ENCODE results near the gene CHRDL2. TPM values are rescaled to one million over a fixed set of nuclear protein-coding genes. Genes with fewer than 3 reads are reported as not detected.
A peak's percentile ranks its signal among the peaks of the same experiment; 100 is the strongest.

Gene CHRDL2
- total and polyA plus RNA-seq, 2 of the 4 experiments (the other 2 are of a cell fraction) = 0.80 TPM; not detected in 1

- Histone ChIP-seq H2AK5ac (ENCODE audit: low read depth, low read length) (no peak overlapping the region), H3K56ac (ENCODE audit: extremely low read depth, insufficient read depth, low read length) (no peak overlapping the region), H3K9me3 (ENCODE audit: control insufficient read depth, insufficient read depth, low read length) (no peaks in the 10 kb centered on the region), H2BK5ac (ENCODE audit: low read depth, low read length, poor library complexity, severe bottlenecking) (no peak overlapping the region), H3K23ac (ENCODE audit: low read depth, low read length) (no peak overlapping the region), H4K5ac (ENCODE audit: low read depth, low read length) (no peak overlapping the region), H3K18ac (ENCODE audit: low read depth, low read length) (no peak overlapping the region), H4K8ac (ENCODE audit: low read depth in 2 of 2, low read length in 2 of 2) (0 out of 4 replicates have a peak overlapping the region, but pooled peaks of 1 of the 2 experiments have one; percentile 19), H4K20me1 (ENCODE audit: insufficient read depth, low read length) (peaks cover 75% of the 10 kb centered on the region), H3K27ac (ENCODE audit: insufficient read depth, low read length) (no peak overlapping the region), H3K9me1 (ENCODE audit: insufficient read depth, low read length) (peaks cover 15% of the 10 kb centered on the region), H4K91ac (ENCODE audit: insufficient read depth, low read depth, low read length) (no peak overlapping the region), H3K79me1 (ENCODE audit: low read depth in 1 of 2, low read length in 2 of 2) (peaks cover 55 to 77% of the 10 kb centered on the region in 2 experiments), H3K4me2 (ENCODE audit: low read depth, low read length) (no peak overlapping the region), H3K4me3 (ENCODE audit: insufficient read depth, low read depth, low read length) (no peak overlapping the region), H3K27me3 (ENCODE audit: control insufficient read depth, insufficient read depth, low read length) (no peaks in the 10 kb centered on the region), H2BK20ac (ENCODE audit: low read depth, low read length) (no peak overlapping the region), H2AFZ (replicated peaks; ENCODE audit: low read length, poor library complexity) (no peak overlapping the region), H3K9ac (ENCODE audit: low read depth, low read length) (no peak overlapping the region), H3K4ac (ENCODE audit: low read depth, low read length) (no peak overlapping the region), H3K14ac (replicated peaks; ENCODE audit: low read depth, low read length) (no peak overlapping the region), H2BK15ac (ENCODE audit: low read depth, low read length) (no peak overlapping the region), H3K36me3 (ENCODE audit: control insufficient read depth, insufficient read depth, low read length) (no peaks in the 10 kb centered on the region), H2AK9ac (replicated peaks; ENCODE audit: low read depth, low read length, poor library complexity) (no peak overlapping the region), H3K4me1 (ENCODE audit: control insufficient read depth, insufficient read depth, low read length) (peaks cover 25% of the 10 kb centered on the region), H2BK120ac (ENCODE audit: low read depth, low read length) (no peak overlapping the region)
- no CpG with 5 or more reads among the region's 4 CpGs for WGBS, 2 experiments (ENCODE audit: extremely low coverage in 2 of 2, insufficient read length in 1 of 2)
- no TSS peak for BruUV-seq (replicated peaks)
- ChIA-PET POLR2A (ENCODE audit: unreplicated experiment) (no interaction called here), CTCF (no interaction called here)
- in situ Hi-C loops (cut with MboI; ENCODE audit: low sequenced_read_pairs) (no loop called here), dilution Hi-C loops (cut with HindIII; ENCODE audit: low sequenced_read_pairs, unreplicated experiment) (no loop called here), intact Hi-C loops (cut with micrococcal nuclease) (no loop called here)
- no peak for TF ChIP-seq CEBPB (IDR thresholded peaks at IDR 0.05; ENCODE audit: low read depth, low read length)
- no peak for TF ChIP-seq SMC3 (IDR thresholded peaks at IDR 0.05; ENCODE audit: low read depth, low read length)
- no peak for TF ChIP-seq RAD21 (IDR thresholded peaks at IDR 0.05; ENCODE audit: low read length)
- no peak for TF ChIP-seq MAZ (IDR thresholded peaks at IDR 0.05; ENCODE audit: borderline replicate concordance, low read depth, low read length)
- TF ChIP-seq FOS (IDR thresholded peaks at IDR 0.05; ENCODE audit: low read depth, low read length) = no peak
- no peak for TF ChIP-seq BHLHE40 (IDR thresholded peaks at IDR 0.05; ENCODE audit: low read depth, low read length)
- no peak for TF ChIP-seq MAFK (IDR thresholded peaks at IDR 0.05; ENCODE audit: low read depth, low read length)
- no peak for TF ChIP-seq NFE2L2 (IDR thresholded peaks at IDR 0.05; ENCODE audit: low read depth, low read length)
- TF ChIP-seq RCOR1 (IDR thresholded peaks at IDR 0.05; ENCODE audit: insufficient replicate concordance, low read length) = no peak
- TF ChIP-seq ELK1 (IDR thresholded peaks at IDR 0.05; ENCODE audit: borderline replicate concordance, low read depth, low read length) = no peak
- TF ChIP-seq, protein P1, sequence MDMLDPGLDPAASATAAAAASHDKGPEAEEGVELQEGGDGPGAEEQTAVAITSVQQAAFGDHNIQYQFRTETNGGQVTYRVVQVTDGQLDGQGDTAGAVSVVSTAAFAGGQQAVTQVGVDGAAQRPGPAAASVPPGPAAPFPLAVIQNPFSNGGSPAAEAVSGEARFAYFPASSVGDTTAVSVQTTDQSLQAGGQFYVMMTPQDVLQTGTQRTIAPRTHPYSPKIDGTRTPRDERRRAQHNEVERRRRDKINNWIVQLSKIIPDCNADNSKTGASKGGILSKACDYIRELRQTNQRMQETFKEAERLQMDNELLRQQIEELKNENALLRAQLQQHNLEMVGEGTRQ (IDR thresholded peaks at IDR 0.05; ENCODE audit: low read depth, low read length) = no peak
- TF ChIP-seq POLR2A (IDR thresholded peaks at IDR 0.05; ENCODE audit: low read depth, low read length) = no peak
- no peak for TF ChIP-seq MXI1 (IDR thresholded peaks at IDR 0.05; ENCODE audit: borderline replicate concordance, low read depth, low read length)
- no peak for TF ChIP-seq RFX5 (IDR thresholded peaks at IDR 0.05; ENCODE audit: low read depth, low read length)
- TF ChIP-seq, protein P2, sequence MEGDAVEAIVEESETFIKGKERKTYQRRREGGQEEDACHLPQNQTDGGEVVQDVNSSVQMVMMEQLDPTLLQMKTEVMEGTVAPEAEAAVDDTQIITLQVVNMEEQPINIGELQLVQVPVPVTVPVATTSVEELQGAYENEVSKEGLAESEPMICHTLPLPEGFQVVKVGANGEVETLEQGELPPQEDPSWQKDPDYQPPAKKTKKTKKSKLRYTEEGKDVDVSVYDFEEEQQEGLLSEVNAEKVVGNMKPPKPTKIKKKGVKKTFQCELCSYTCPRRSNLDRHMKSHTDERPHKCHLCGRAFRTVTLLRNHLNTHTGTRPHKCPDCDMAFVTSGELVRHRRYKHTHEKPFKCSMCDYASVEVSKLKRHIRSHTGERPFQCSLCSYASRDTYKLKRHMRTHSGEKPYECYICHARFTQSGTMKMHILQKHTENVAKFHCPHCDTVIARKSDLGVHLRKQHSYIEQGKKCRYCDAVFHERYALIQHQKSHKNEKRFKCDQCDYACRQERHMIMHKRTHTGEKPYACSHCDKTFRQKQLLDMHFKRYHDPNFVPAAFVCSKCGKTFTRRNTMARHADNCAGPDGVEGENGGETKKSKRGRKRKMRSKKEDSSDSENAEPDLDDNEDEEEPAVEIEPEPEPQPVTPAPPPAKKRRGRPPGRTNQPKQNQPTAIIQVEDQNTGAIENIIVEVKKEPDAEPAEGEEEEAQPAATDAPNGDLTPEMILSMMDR (conservative IDR thresholded peaks at IDR 0.05; ENCODE audit: low read depth, low read length) = no peak
- TF ChIP-seq CHD1 (IDR thresholded peaks at IDR 0.05; ENCODE audit: low read depth, low read length) = no peak
- no peak for ATAC-seq (ENCODE audit: low read depth)
- DNase-seq = no peak
Measured at GRCh38 chr11:74777877-74778276, 46.7 kb upstream of the CHRDL2 start.
